Neutrophil (primary cell): ENCODE data around the gene C11orf65.

Experiments
- H3K27ac ChIP-seq: fragments of 200-600 bp; sonication (generic); 2 replicates; pipeline ENCODE4 v1.5.1; 2016; ENCODE audit warnings: mild to moderate bottlenecking, moderate library complexity
- H3K27me3 ChIP-seq: fragments of 200-600 bp; sonication (generic); 2 replicates; pipeline ENCODE4 v1.6.0; 2016; ENCODE audit warnings: mild to moderate bottlenecking
- H3K36me3 ChIP-seq: fragments of 200-600 bp; sonication (generic); 2 replicates; pipeline ENCODE4 v1.5.1; 2017
- H3K4me1 ChIP-seq, 2 experiments: fragments of 200-600 bp in 1 of 2; sonication (generic) in 1 of 2; 1 replicate in 1 of 2; 2 replicates in 1 of 2; pipeline versions ENCODE4 v1.5.1 to v1.6.1; 2013 to 2016; ENCODE audit warnings: low read depth in 1 of 2, low read length in 1 of 2, mild to moderate bottlenecking in 1 of 2, moderate library complexity in 1 of 2; ENCODE audit not compliant: control insufficient read depth in 1 of 2, insufficient read depth in 1 of 2
- H3K4me3 ChIP-seq, 2 experiments: fragments of 200-600 bp in 1 of 2; sonication (generic) in 1 of 2; 1 replicate in 1 of 2; 2 replicates in 1 of 2; pipeline ENCODE4 v1.5.1; 2013 to 2016; ENCODE audit warnings: low read depth in 1 of 2, low read length in 1 of 2, mild to moderate bottlenecking in 1 of 2, moderate library complexity in 1 of 2
- H3K9me3 ChIP-seq: fragments of 200-600 bp; sonication (generic); 2 replicates; pipeline ENCODE4 v1.5.1; 2016
- CTCF ChIP-seq: fragments of 200-600 bp; sonication (generic); IDR thresholded peaks from 2 replicates; pipeline ENCODE4 v1.5.1; 2016; ENCODE audit warnings: antibody characterized with exemption

C11orf65 gene

DNA sequence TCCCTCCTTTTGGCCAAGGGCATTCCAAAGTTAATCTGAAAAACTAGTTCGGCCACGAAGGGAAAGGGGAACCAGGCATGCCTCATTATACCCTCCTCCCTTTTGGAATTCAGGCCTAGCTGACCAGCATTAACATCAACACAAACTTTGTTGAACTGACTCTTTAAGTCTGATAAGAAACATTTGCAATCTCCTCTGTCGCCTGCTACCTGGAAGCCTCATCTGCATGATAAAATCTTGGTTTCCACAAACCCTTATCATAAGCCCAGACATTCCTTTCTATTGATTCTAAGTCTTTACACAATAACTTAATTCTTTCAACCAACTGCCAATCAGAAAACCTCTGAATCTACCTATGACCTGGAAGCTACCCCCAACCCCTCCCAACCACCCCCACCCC, 19.5 kb upstream of the C11orf65 start:
- no peaks in the 10 kb centered on the region for H3K4me1 ChIP-seq
- no peaks in the 10 kb centered on the region for H3K9me3 ChIP-seq
- H3K4me3 ChIP-seq: no peak overlapping the region
- no peak for TF ChIP-seq CTCF
- H3K27me3 ChIP-seq: no peaks in the 10 kb centered on the region
- H3K27ac ChIP-seq: no peak overlapping the region
- H3K36me3 ChIP-seq: peaks cover 14% of the 10 kb centered on the region

GRCh38 chr11:108486331-108486730, 19.0 kb upstream of the C11orf65 start:
- H3K36me3 ChIP-seq: peaks cover 15% of the 10 kb centered on the region
- H3K27ac ChIP-seq: no peak overlapping the region
- TF ChIP-seq CTCF: no peak

DNA sequence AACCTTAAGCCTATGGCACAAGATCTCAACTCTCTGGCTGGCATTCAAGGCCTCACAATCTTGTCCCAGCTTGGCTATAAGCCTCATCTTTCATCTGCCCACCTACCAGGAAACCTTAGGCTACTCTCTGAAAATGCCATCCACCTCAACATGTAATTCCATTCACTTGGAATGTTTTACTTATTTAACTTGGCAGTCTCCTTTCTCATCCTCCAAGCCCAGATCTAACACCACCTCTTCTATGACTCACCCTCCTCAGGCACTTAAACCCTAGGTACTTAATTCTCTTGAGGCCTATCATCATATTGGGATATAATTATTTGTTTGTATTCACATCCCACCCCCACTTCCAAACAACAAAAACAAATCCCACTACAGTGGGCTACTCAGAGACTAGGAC, 15.8 kb upstream of the C11orf65 start:
- Histone ChIP-seq H3K4me1 (no peaks in the 10 kb centered on the region), H3K9me3 (no peaks in the 10 kb centered on the region), H3K36me3 (peaks cover 6% of the 10 kb centered on the region), H3K27ac (no peak overlapping the region), H3K4me3 (no peak overlapping the region), H3K27me3 (no peaks in the 10 kb centered on the region)
- TF ChIP-seq CTCF: no peak

More at GRCh38 chr11:108486331-108486730, 19.0 kb upstream of the C11orf65 start:
- no peaks in the 10 kb centered on the region for H3K4me1 ChIP-seq
- no peaks in the 10 kb centered on the region for H3K9me3 ChIP-seq
- no peak overlapping the region for H3K4me3 ChIP-seq
- no peaks in the 10 kb centered on the region for H3K27me3 ChIP-seq

DNA sequence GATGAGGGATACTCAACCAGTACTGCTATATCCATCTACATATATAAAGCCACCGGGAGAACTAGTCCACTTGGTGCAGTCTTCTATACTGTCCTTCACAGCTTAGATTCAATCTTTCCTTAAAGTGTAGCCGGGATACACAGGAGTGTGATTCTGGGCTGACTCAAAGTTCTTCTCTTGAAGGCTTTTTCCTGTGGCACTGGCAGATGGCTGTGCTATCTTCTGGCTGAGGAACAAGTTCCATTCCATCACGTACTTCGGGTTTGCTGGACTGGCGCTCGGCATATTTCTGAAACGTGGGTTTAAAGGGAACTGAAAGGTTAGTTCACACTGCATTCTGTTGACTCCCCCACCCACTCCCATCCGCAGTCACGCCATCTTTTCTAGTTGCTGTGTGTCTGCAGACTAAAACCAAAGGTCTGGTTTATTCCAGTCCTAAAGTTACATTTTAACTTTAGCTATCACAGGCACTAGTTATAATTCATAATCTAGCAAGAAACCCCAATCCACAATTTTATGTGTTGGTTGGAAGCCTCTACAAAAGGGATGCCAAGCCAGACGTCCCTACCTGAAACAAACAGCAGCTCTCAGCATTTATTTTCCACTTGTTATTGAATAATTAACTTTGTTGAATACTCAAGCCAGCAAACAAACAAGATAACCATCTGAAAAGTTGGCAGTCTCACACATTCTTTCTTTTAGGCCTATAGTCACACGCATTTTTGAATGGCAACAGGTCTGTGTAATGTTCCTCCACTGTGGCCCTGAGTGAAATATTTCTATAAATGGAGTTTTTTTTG, 7.5 kb upstream of the C11orf65 start:
- no peak for TF ChIP-seq CTCF

DNA sequence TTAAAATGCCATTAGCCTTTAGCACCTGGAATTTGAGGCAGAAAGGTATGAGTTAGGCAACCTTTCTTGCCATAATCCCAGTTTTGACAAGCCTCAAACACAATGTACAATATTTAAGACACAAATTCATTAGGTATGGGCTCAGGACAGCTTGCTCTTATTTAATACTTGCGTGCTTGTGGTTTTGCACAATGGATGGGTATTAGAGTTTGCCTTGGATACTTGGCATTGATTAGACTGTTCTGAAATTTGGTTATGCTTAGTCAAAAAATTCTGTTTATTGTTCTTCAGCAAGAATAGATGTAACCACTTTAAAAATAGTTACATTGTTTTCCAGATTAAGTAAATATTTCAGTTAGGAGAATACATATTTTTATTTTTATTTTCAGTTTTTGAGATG, 5.4 kb upstream of the C11orf65 start:
- Histone ChIP-seq H3K27ac (no peak overlapping the region), H3K27me3 (no peaks in the 10 kb centered on the region), H3K4me1 (peaks cover under 1 to 2% of the 10 kb centered on the region in 2 experiments), H3K4me3 (no peak overlapping the region), H3K36me3 (peaks cover 6% of the 10 kb centered on the region), H3K9me3 (no peaks in the 10 kb centered on the region)
- no peak for TF ChIP-seq CTCF

More for the DNA sequence above, 7.5 kb upstream of the C11orf65 start:
- peaks cover 6% of the 10 kb centered on the region for H3K36me3 ChIP-seq
- no peak overlapping the region for H3K4me3 ChIP-seq
- no peaks in the 10 kb centered on the region for H3K27me3 ChIP-seq
- no peaks in the 10 kb centered on the region for H3K4me1 ChIP-seq
- no peak overlapping the region for H3K27ac ChIP-seq
- no peaks in the 10 kb centered on the region for H3K9me3 ChIP-seq
